ENCODE data around the gene SCFD2.

The SCFD2 gene

DNA sequence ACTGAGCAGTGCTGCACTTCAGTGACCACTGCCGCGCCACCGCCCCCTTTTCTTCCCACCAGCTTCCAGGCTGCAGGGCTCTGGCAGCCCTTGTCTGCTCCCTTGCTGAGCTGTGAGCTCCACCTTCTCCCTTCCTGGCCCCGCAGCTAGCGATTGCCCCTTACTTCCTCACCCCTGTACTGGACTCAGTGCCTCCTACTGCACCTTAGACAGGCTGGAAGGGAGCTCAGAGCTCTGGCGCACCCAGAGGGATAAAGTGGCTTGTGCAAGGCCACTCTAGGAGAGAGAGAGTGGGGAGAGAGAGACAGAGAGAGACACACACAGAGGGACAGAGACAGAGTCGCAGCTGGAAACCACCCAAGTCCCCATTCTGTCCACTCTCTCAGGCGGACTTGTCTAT is 497.7 kb downstream of the SCFD2 start:
- TF ChIP-seq, protein P1, sequence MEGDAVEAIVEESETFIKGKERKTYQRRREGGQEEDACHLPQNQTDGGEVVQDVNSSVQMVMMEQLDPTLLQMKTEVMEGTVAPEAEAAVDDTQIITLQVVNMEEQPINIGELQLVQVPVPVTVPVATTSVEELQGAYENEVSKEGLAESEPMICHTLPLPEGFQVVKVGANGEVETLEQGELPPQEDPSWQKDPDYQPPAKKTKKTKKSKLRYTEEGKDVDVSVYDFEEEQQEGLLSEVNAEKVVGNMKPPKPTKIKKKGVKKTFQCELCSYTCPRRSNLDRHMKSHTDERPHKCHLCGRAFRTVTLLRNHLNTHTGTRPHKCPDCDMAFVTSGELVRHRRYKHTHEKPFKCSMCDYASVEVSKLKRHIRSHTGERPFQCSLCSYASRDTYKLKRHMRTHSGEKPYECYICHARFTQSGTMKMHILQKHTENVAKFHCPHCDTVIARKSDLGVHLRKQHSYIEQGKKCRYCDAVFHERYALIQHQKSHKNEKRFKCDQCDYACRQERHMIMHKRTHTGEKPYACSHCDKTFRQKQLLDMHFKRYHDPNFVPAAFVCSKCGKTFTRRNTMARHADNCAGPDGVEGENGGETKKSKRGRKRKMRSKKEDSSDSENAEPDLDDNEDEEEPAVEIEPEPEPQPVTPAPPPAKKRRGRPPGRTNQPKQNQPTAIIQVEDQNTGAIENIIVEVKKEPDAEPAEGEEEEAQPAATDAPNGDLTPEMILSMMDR (IDR thresholded peaks at IDR 0.05; ENCODE audit: extremely low read depth, missing control alignments): no peak
- DNase-seq (ENCODE audit: low spot score): no peak

DNA sequence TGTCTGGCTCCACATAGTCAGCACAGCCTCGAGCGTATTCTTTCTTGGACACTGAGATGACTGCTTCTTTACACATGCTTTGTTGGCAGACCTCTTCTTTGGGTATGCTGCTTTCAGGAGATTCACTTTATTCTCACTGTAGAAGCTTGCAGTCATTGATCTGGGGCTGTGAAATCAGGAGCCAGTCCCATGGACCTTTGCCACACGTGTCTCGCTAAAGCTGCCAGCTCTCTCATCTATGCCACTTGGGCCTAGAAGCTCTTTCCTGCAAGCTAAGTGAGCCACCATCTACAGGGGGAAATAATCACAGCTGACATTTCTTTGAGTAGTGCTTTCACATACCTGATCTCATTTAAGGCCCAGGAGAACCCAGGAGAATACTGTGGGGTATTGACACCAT is 498.7 kb downstream of the SCFD2 start:
- DNase-seq (ENCODE audit: low spot score): no peak
- TF ChIP-seq, protein P1 (IDR thresholded peaks at IDR 0.05; ENCODE audit: extremely low read depth, missing control alignments): no peak

DNA sequence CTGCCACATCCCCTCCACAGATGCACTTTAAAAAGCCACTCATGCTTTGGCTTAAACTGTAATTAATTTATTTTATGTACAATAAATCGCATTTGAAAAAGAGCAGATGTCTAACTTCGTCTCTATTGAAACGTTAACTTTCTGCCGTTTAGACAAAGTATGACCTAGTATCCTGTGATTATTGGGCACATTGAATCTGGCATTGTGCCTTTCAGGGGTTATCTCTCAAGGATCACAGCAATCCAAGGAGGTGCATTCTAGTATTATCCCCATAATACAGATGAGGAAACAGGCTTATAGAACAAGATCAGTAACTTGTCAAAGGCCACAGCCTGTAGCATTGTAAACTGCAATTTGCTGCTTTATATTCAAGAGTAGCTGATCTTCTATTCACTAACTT is 499.1 kb downstream of the SCFD2 start:
- TF ChIP-seq, protein P1 (IDR thresholded peaks at IDR 0.05; ENCODE audit: extremely low read depth, missing control alignments): no peak
- DNase-seq (ENCODE audit: low spot score): no peak

DNA sequence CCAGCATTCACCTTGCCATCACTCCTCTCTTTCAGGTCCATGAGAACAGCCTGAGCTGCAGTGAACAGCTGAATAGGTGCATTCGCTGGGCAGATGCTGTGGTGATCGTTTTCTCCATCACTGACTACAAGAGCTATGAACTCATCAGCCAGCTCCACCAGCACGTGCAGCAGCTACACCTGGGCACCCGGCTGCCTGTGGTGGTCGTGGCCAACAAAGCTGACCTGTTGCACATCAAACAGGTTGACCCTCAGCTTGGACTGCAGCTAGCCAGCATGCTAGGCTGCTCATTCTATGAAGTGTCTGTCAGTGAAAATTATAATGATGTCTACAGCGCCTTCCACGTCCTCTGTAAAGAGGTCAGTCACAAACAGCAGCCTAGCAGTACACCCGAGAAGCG is 500.6 kb downstream of the SCFD2 start:
- TF ChIP-seq, protein P1 (IDR thresholded peaks at IDR 0.05; ENCODE audit: extremely low read depth, missing control alignments): no peak
- DNase-seq (ENCODE audit: low spot score): no peak

DNA sequence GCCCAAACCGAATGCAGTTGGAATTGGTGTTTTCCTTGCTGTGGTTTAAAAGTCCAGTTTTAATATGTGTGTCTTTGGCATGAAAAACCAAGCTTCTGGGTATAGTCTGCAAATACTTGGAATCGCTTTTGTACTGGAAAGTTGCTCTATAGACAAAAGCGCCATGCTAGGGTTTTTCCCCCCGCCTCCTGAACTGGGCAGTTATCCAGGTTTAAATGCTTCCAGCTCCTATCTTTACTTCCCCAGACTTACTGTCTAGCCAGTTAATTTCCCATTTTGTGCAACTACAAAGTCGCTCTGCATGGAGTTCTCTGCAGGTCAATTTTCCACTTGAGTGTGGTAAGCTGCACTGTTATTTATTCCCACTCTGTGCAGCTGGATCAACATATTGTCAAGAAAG is 501.1 kb downstream of the SCFD2 start:
- no peak for DNase-seq (ENCODE audit: low spot score)
- TF ChIP-seq, protein P1 (IDR thresholded peaks at IDR 0.05; ENCODE audit: extremely low read depth, missing control alignments): no peak

DNA sequence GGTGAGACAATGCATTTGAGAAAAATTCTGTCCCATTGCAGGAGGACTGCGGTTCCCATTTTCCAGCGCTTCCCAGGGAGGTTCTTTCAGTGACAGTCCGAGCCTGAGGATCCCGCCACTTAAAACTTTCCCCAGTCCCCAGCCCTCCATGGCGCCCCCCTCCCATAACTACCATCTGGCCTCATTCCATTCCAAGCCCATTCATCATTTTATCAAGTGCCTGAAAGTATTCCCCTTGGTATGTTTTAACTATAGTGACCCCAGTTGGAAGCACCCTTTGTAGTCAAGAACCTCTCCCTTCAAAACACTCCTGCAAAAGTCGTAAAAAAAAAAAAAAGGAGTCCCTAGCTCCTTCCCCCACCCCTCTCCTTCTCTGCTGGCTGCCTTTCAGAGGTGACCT is 502.5 kb downstream of the SCFD2 start:
- TF ChIP-seq, protein P1 (IDR thresholded peaks at IDR 0.05; ENCODE audit: extremely low read depth, missing control alignments): no peak

DNA sequence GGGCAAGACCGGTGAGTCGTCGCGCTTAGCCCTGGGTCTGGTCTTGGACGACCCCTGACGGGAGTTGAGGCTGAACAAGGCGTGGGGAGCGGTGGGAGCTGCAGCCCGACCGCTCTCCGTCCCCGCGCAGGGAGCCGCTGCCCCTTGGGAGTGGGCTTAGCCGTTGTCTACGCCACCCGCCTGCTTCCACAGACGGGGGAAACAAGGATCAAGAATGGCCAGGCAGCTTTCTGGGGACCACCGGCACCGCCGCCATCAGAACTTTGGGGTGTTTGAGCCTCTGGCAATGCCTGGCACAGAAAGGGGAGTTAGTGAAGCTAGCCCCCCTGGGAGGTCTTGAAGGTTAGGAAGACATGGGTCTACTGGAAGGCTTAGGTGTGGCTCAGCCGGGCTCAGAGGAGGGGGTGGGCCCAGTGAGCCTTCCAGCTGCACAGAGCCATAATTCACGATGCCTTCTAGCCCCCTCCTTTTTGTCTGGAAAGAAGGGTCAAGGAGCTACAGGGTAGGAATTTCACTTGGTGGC is 503.2 kb downstream of the SCFD2 start:
- peak; percentile 20 for DNase-seq (ENCODE audit: low spot score)
- TF ChIP-seq, protein P1 (IDR thresholded peaks at IDR 0.05; ENCODE audit: extremely low read depth, missing control alignments): no peak

More for the DNA sequence above, 502.5 kb downstream of the SCFD2 start:
- DNase-seq (ENCODE audit: low spot score): no peak
